GM21717 (cell line): ENCODE measurements around the gene FUBP3.

Experiments used
- ATAC-seq: cut with Tn5 transposase; IDR thresholded peaks from one replicate; pipeline ENCODE4 v1.9.1; 2021; ENCODE audit warnings: mild to moderate bottlenecking, moderate library complexity; ENCODE audit not compliant: unreplicated experiment

The FUBP3 gene

GRCh38 chr9:130661451-130662098, 82.2 kb downstream of the FUBP3 start:
- ATAC-seq, result no peak

DNA sequence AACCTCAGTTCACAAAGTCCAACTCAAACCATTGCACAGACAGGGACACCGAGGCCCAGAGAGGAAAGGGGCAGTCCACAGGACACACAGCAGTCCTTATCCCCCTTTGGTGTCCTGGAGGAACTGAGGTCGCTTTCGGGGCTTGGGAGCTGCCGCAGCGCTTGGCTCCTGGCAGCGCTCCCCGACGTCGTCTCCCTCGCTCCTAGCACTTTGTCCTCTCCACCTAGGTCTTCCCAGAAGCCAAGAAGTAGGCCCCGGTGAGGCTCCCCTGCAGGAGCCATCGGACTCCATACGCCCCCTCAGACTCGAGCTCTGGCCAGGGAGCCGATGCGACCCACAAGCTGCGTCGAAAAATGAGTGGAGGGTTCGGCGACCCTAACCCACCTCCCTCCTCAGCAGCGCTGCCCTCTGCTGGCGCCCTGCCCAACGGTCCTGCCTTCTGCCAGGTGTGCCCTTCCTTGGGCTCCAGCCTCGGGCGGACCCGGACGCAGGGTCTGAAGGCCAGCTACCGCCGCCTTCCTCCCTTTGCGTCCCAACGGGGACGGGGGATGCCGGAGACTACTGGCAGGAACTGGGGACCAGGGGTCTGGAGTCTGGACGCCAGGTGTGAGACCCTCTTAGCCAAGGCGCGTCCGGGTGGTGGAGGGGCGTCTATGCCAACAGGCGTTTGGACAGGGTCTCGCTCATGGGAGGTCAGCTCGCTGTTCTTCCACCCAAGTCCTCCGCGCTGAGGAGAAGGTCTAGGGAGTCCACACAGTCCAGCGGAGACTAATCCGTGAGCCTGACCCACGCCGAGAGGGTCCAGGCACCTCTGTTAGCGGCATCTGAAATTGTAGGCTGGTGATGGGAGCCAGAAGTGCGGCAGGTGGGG, 83.0 kb downstream of the FUBP3 start:
- ATAC-seq, result no peak

DNA sequence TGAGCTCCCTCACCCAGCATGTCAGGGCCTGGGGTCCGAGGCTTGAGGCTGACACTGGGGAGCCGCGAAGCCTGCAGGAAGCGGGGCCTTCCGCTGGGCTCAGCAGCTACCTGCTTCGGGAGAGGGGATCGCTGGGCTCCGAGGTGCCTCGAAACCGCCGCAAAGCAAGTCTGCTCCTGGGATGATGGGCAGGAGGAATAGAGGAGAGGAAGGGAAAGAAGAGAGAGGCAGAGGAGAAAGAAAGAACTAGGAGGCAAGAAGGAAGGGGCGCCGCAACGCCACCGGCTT, 83.5 kb downstream of the FUBP3 start:
- ATAC-seq, result no peak

DNA sequence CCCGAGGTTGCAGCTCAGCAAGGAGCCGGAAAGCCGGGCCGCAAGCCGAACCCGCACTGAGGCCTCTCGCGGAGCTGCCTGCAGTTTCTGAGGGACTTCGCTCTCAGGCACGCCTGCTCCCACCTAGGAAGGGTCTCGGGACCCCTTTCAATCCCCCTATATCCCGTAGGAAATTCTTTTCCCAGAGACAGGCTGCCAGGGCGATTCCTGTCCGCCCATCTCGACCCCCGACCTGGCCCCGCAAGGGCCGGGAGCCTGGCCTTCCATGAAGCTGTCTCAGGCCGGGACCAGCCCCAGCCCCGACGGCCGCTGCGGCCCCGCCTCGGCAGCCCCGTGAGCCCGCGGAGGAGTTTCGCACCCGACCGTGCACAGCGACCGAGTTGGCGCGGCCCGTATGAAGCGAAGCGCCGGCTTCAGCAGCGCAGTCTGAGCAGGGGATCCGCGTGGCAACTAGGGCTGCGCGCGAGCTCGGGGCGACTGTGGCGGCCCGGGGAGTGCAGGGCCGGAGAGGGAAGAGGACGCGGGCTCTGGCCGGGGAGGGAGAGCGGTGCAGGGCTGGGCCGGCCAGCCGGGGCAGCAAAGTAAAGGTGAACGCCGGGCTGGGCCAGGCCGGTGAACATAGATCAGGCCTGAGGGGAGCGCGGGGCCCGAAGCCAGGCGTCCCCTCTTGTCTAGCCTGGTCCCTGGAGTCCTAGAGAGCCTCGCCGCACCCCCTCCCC, 84.0 kb downstream of the FUBP3 start:
- ATAC-seq, result no peak

- no peak for ATAC-seq
These were observed 84.5 kb downstream of the FUBP3 start for GRCh38 chr9:130663977-130664250.

DNA sequence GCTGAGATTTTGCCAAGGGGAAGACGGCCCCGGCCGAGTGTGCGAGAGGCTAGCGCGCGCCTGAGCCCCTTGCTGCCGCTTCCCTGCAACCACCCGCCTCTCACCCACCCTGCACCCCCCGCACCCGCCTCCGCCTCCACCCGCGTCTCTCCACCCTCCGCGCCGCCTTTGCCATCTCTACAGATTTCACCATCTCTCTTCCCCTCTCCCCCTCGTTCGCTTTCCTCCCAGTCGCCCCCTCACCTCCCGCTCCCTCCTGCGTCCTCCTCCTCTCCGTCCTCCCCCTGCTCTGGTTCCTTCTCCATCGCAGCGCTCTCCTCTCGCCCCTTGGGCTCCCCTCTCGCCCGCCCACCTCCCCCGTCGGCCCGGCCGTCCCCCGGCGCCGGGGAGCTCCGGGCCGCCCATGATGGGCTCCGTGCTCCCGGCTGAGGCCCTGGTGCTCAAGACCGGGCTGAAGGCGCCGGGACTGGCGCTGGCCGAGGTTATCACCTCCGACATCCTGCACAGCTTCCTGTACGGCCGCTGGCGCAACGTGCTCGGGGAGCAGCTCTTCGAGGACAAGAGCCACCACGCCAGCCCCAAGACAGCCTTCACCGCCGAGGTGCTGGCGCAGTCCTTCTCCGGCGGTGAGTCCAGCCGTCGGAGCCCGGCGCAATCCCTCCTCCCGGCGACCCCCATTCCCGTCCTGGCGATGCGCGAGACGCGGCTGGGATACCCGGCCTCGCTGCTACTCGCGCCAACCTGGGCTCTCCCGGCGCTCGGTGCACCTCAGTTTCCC, 85.1 kb downstream of the FUBP3 start, which contains the start of gene PRDM12:
PRDM12 (plus strand) TSS at position 344 of the 778 bp plus-strand sequence; CDS start at position 404, 60 bp downstream.
- no peak for ATAC-seq

GRCh38 chr9:130665029-130665430, 85.7 kb downstream of the FUBP3 start:
- ATAC-seq, result no peak

DNA sequence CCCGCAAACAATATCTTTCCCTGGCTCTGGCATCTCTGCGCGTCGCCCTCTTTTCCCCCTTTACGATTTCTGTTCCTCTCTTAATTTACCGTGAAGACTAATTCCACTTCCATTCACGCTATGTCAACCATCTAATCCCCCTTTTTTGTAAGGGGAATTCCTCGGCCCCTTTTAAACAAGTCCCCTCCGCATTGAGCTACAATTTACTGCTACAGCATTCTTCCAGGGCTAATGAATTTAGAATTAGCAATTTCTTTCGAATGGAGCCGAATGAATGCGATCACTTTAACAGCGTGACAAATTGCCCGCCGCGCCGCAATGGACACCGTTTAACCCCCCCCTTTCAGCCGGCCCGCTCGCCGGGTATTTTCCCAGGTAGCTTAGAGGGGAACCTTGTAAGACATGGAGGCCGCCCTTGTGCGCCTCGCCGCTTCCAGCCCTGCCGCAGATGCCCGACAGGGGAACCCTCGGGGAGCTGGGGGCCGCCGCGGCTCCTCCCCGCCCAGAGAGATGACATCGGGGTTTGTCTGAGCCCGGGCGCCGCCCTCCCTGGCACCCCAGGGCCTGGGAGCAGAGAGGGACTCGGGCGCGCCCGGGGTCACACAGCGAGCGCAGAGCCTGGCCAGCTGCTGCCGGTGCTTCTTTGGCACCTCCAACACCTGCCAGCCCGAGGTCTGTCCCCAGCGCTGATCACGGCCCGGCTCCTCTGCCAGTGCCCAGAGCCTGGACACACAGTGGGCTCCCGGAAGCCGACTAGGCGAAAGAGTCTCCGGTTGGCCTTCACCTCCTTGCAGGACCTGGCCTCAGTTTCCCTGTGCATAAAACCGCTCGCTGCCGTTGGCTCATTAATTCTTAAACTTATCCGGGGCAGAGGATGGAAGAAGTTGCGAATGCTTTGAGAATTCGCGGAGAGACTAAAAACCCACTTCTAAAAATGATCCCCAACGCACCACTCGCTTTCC, 86.3 kb downstream of the FUBP3 start:
- ATAC-seq, result no peak

DNA sequence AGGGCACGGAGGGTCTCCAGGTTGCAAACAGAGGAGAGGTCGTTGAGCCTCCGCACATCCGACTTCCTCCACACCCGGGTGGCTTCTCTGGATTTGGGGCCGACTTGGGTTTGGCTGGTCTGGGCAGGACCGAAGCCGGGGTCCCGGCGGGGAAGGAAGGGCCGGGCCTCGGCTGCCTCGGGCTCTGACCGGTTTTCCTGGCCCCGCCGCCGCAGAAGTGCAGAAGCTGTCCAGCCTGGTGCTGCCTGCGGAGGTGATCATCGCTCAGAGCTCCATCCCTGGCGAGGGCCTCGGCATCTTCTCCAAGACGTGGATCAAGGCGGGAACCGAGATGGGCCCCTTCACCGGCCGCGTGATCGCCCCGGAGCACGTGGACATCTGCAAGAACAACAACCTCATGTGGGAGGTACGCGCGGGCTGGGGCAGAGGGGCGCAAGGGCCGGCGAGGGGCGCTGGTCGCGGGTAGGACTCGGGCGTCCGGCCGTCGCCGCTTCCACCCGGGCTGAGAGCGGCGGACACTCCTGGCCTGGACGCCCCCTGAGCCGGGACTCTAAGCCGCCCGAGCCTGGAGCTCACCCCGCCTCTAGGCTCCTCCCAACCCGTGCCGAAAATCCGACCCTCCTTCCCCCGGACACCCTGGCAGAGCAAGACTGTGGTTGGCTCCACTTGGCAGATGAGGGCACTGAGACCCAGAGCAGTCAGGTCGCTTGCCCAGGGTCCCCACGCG, 87.2 kb downstream of the FUBP3 start:
- no peak for ATAC-seq

DNA sequence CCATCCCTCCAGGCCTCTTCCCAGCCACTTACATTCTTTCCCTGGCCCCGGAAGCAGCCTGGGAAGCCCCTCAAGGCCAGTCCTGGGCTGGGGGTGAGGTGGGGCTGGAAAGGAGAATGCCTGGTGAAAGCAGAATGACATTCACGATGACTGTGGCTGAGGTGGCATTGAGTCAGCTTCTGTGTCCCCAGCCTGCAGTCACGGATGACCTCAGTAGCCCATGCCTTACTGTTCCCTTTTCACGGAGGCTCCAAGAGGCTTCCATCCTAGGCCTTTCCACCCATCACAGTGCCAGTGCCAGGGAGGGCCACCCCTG, 87.7 kb downstream of the FUBP3 start:
- no peak for ATAC-seq

- no peak for ATAC-seq
These were observed 88.8 kb downstream of the FUBP3 start for GRCh38 chr9:130668196-130668595.

- ATAC-seq, result no peak
These were observed 89.3 kb downstream of the FUBP3 start for GRCh38 chr9:130668659-130669058.

DNA sequence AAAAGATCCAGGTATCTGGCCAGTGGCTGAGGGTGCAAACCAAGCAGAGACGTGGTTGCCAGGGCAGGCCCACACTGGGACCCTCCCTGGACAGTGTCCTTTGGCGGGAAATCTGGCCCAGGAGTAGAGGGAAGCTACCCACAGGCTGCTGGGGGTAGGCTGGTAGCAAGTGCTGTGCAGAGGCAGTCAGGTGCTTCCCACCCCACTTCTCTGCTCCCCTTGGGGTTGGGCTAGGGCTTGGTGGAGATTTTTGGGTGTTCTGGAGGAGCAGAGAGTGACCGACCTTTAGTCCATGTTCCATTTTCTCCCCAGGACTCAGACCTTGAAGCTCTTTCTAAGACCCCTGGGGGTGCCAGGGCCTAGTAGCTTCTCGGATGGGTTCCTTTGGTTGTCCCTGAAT, 90.6 kb downstream of the FUBP3 start:
- ATAC-seq, result no peak

DNA sequence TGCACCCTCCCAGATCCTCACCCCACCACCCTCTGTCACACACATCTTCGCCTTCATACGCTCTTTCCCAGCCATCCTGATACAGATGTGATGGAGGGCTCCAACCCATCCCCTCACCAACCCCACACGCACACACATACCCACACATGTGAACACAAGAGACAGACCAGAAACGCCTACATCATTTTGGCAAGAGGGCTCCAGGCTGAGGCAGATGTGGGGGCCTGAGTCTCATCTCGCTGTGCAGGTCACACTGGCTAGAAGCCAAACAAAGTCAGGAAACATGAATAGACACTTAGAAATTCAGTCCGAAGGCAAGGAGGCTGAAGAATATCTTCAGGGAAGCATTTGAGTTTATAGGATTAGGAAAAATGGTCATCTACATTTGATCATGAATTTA, 91.3 kb downstream of the FUBP3 start:
- ATAC-seq, result no peak

DNA sequence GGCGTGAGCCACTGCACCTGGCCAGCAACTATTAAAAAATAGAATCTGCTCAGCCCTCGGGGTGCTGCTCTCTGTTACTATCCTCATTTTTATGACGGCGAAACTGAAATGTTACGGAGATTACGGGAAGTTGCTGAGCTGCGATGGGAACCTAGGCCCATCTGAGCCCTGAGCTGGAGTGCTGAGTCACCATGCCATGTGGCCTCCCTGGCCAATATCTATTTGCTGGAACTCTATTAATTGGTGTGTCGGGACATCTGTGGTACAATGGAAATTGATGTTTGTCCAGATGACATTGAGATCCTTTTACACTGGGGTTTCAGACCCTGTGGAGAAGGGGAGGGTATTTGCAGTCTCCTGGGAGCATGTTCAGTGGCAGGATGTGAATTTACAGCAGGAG, 93.1 kb downstream of the FUBP3 start:
- no peak for ATAC-seq

- no peak for ATAC-seq
These were observed 93.7 kb downstream of the FUBP3 start for GRCh38 chr9:130672933-130673615.

GRCh38 chr9:130675396-130675795, 96.0 kb downstream of the FUBP3 start:
- no peak for ATAC-seq

- ATAC-seq, result no peak
These were observed 97.9 kb downstream of the FUBP3 start for GRCh38 chr9:130677252-130677651.
